ENCODE measurements around the gene MET.

- TF ChIP-seq GABPA (IDR thresholded peaks at IDR 0.05; ENCODE audit: borderline replicate concordance, insufficient read depth, low read length) (no peak), POLR2AphosphoS5 (IDR thresholded peaks at IDR 0.05; ENCODE audit: low read depth, low read length) (no peak), CTCF (IDR thresholded peaks at IDR 0.05; ENCODE audit: control extremely low read depth in 1 of 3, insufficient read depth in 1 of 3, low read depth in 1 of 3, low read length in 3 of 3) (no peak), SP4 (IDR thresholded peaks at IDR 0.05; ENCODE audit: low read length) (no peak)
Observed at GRCh38 chr7:116811768-116812167, 139.8 kb downstream of the MET start.
